EH (cell line): Measurements from ENCODE around the gene RAD51B.

Source experiments
- DNase-seq: peaks from one replicate; pipeline ENCODE4 v3.0.0-alpha.2; 2015; ENCODE audit warnings: low read depth

The RAD51B gene

DNA sequence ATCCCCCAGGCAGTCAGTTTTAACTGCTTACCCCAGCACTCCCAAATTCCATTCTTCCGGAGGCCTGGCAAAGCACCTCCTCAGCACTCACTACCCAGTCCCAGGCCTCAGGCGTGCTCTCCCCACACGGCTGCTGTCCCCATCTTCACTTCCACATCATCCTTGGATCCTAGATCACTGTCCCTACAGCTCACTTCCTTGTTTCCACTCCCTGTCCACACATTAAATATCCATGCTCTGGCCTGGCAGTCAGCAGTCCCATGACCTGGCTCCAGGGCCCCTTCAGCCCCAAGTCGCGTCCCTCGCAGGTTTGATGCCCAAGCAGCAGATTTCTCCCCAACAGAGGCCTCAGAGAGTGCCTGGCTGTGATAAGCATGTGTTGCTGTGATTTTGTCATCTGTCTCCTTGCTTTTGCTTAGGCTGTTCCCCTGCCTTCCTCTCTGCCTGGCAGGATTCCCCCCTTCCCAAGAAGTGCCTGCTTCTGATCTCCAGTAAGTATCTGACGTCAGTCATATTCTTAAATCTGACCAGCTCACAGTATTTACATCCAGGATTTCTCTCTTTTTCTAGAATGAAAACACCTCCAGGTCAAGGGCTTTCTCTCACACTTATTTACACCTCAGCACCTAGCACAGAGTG lies 731.6 kb downstream of the RAD51B start:
- DNase-seq = no peak

DNA sequence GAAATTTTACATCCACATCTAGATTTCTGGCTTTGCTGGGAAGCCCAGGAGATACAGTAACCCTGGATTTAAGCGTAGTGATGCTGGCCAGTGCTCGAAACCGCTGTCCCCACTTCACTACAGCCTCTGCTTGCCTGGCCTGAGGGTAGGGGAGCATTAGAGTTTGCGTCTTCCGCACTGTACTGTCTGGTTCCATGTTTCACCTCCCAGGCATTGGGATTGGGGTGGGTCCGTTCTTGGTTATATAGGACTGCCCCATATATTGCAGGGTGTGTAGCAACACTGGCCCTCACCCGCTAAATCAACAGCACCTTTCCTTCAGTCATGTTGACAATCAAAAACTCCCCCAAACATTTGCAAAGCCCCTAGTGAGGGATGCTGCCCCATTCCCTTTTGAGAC lies 732.5 kb downstream of the RAD51B start:
- DNase-seq = no peak

DNA sequence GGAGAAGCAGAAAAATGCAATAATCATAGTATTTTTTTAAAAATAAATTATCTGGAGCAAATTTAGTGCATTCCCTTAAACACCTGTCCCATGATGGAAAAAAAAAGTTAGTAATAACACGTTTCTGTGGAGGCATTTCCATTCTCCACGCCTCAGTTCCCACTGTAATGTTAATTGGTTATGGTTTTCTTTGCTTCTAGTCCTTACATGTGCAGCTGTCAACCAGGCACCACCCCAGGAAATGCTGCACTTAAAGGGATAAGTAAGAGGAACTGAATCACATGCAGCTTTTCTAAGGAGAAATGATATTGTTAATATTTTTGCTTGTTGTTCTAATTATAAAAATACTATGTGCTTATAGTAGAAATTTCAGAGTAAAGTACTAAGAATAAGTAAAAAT lies 733.0 kb downstream of the RAD51B start:
- peak; percentile 47 for DNase-seq

DNA sequence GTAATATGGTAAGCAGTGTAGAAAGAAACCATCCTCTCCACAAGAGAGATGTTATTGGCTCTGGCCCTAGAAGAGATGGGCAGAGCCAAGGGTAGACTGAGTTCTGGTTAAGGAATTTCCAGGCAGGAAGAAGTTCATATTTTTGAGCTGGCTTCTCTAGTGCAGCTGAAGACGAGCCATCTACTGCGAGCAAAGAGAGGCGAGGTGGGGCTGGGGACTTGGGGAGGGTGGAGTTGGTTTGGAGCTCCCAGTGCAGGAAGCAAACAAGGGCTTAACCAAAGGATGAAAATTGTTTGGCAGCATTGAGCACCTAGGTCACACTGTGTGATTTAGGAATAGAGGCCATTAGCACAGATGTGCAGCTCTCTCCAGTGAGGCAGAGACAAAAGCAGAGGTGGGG lies 733.7 kb downstream of the RAD51B start:
- DNase-seq = no peak

DNA sequence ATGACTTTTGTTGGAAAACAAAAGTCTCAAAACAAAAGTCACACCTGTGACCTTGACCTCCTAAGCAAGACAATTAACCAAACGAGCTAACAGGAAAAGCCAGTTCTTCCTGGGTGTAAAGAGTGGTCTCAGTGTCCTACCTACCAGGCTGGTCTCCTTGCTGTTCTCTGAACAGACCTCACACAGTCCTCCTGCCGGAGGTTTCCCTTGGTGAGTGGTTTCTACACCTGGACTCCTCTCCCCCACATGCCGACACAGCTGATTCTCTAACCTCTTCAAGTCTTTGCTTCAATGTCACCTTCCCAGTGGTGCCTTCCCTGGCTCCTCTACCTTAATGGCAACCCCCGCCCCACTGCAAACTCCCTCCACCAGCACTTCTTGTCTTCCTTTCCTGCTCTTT lies 734.7 kb downstream of the RAD51B start:
- no peak for DNase-seq

DNA sequence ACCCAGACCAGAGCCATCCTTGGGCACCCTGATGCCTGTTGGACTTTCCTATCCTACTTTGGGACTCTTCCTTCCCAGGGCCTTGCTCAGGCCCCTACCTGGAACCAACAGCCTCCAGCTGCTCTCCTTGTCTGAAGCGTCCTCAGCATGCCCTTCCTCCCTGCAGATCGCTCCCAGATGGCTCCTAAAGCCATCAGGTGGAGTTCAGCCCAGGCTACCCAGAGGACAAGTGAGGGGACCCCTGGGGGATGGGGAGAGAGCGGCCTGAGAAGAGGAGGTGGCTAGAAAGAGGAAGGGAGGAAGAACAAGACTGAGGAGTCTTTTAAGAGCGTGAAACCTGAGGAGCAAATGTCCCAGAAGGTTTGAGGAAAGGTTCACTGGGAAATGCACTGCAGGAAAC lies 736.7 kb downstream of the RAD51B start:
- no peak for DNase-seq

DNA sequence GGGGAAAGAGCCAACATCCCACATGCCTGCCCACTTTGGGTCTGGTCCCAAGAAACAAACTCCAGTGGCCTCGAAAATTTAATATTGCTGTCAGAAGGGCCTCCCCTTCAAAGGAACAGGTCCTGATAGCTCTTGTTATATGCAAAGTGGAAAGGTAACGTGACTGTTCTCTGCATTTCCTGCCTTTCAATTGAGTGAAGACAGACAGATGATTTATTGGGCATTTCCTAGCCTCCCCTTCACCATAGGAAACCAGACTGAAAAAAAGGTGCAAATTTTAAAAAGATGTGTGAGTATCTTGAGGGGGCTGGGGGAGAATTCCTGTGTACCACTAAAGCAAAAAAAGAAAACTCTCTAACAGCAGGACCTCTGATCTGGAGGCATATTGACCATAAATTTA lies 738.1 kb downstream of the RAD51B start:
- DNase-seq = no peak

DNA sequence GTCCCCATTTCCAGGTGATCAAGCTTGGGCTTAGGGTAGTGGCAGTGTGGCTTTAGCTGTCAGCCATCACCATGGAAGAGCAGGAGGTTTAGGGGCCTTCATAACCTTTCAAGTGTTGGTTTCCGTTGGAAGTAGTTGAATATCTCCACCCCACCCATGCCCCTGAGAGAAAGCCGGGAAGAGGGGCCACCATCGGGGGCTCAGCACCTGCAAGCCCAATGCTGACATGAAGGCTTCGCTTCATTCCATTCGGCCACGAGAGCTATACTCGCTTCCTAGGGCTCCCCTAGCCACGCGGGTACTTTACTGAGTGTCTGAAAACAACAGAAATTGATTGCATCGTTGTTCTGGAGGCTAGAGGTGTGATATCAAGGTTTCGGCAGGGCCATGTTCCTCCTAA lies 738.5 kb downstream of the RAD51B start:
- no peak for DNase-seq

DNA sequence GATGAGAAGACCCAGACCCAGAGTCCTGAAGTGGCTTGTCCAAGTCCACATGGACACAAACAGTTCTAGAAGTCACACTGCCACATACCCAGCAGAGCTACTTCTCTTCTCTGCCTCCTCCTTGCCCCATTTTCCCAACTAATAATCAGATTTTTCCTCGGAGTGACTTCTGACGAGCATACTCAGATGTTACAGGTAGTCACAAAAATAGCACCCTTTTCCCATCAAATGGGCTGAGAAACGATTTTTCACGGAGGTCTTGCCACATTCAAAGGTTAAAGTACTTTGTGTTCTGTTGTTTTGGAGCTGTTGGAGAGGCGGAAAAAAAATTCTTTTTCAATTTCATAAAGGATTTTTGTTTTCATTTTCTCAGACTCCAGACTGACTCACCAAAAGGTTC lies 740.4 kb downstream of the RAD51B start:
- no peak for DNase-seq

DNA sequence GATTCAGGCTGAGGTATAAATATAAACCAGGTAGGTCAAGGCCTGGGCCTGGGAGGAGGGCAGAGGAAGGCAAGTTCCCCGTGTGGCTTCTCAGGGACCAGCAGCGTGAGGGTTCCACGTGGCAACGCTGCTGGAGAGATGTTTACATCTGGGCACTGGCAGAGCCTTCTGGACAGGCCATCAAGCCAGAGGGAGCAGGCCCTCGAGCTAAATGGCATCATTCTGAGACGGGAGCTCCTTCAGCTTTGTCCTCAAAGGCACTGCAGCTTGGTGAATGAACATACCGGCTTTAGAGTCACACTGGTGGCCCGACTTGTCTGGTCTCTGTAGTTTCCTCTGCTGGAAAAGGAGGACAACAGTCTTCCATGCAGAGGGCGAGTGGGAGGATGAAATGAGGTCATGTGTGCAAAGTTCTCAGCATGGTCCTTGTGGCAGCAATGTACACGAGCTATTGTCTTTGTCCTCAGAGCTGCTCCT lies 742.0 kb downstream of the RAD51B start:
- DNase-seq = no peak

DNA sequence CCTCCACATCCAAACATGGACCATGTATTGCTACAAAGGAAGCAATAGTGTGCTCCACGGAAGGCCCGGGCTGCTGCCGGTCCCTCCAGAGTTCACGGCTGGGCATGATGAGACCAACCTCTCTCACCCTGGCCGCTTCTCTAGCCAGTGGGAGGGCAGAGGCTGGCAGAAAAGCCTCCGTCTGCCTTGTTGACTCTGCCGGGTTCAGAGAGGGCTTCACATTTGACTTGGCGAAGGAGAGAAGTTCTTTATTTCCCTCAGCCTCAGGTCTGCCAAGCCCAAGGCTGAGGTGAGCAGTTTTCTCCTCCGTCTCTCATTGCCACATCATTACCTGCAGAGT lies 743.3 kb downstream of the RAD51B start:
- DNase-seq = no peak

DNA sequence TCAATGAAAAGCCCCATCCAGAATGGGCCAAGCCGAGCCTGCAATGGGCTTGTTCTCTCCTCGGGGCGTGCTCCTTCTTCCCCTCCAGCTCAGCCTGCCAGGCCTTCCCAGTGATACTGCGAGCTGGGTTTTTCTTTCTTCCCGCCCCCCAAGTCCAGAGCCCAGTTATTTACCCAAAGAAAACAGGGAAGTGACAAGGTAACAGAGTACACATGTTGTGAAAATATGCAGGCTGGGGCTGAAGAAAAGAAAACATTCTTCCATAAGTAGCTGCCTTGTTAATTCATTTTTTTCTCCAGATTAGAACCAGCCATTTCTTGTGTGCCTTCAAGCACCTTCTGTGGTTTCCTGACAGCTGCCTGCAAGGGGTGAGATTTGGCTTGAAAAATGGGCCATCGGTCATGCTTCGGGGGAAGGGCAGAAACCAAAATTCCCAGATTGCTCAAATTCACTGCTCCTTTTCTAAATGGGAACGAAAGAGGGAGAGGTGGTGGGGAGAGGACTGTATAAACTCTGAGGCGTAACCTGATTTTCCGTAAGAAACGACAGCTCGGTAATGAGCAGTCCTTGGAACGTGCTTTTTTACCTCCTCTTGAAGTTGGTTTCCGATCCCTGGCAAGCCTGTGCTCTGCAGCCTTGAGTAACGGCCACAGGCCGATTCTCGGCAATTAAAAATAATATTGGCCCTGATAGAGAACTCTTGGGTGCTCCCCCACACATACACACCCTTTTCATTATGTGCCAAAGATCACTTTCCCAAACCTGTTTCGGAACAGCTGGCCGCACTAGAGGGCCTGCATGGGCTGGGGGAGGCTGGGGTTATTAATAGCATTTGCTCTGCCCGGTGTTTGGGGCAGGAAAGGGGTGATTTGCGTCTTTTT lies 743.9 kb downstream of the RAD51B start:
- peak; percentile 78 for DNase-seq

DNA sequence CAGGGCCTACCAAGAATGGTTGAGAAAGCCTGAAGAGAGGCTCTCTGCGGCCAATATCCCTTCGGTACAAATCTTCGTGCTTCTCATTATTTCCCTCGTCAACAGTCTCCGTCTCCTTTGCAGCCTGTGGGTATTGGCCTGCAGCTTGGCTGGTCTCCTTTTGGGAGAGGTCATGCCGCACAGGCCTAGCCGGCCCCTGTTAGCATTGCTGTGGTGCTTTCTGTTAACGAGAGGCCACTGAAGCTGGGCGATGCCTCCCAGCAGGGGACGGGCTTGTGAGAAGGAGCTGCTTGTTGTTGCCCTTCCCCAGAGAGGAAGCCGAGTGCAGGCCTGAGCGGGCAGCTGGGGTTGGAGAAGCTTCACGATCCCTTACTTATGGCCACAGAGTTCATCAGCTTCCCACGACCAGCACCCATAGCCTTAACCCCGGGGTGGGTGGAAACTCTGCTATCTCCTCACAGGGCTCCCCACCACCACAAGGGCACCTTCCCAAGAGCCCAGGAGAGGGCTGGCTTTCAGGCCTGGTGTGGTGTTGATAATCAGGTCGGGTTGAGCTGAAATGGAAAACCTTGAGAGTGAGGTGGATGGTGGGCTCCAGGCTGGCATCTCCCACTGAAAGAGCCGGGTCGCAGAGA lies 744.7 kb downstream of the RAD51B start:
- DNase-seq = no peak

DNA sequence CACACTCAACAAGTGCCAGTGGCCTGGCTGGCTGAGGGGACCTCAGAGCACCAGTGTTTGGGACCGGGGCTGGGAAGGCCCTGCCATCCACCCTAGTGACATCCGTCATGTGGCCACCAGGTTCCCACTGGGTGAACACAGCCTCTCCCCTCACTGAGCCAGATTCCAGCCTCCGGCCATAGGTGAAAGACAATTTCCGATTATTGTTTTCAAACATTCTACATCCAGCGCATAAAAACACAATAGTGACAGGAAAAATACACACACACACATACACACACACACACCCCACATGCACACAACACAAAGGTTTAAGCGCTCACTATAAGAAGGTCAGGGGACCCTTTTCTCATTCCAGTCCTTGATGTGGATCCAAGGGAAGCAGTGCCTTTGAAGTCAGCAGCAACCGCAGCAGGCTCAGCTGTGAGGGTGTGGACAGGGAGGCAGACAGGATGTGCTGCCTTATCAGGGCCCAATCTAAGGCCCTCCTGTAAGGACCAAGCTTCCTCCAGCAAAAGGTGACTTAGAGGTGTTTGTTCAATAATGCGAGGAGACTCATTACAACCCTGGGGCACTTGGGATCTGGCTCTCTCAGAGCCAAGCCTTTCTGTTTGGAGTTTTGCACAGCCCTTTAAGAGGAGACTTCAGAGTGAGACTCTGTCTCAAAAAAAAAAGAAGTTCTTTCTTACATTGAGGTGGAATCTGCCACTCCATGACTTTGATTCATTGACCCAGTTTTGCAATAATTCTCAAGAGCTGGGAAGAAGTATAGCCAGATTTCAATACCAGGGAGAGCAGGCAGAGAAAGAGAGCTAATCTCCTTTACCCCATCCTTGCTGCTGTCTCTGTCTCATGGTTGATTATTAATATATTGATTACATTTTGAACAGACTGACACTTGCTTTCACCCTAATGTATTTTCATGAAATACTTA lies 745.5 kb downstream of the RAD51B start:
- DNase-seq = peak; percentile 42

DNA sequence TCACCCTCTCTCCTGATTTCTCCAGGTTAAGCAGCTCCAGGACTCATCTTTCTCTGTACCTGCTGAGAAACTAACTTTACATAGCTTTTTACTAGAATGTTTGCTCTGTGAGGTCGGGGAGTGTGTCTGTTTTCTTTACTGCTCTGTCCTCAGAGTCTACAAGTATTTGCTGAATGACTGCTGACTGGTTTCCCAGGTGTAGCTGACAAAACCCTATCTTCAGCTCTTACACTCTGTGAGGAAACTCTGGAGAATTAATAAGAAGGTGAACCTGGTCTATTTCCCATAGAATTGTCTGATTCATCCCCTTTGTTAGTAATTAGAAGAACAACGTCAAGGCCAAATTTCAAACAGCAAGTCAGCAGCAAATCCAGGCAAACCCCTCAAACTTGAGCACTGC lies 746.5 kb downstream of the RAD51B start:
- DNase-seq = no peak

DNA sequence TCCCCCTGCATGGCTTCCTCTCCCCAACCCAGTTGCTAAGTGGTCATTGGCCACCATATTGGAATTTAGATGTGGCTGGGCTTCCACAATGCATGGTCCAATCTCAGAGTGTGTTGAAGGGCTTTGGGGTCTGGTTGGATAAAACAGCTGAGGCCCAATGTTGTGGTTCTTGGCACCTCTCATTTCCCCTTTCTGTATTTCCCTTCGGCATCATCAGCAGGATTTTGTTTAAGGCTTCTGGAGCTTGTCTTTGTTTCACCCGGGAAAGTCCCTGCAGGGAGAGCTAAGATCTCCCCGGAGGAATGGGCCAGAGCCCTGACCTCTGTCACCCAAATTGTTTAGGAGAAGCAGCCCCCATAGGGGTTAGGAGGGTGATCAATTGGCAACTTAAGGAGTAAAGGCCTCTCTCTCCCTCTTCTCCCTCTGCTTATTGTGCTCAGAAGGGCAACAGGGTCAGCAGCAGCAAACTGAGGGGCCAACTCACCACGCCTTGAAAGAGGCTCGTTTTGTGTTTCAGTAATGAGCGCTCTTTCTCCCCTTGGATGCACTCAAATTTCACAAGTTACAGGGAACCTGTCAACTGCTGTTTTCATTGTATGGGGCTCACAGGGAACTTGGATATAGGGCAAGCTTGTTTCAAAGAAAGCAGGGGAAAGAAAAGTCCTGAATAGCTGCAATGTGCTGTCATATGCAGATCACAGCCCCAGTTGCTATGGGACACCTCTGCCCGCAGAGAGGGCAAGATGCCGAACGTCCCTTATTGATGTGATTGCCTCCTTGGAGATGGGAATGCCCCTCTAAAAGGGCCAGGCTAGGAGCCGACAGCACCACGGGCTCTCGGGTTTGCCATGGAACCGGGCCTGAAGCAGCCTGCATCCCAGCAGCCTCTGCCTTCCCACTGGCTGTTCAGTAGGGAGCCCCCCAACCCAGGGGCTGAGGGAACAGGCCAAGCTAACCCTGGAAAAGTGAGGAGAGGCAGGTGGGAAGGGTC lies 749.6 kb downstream of the RAD51B start:
- no peak for DNase-seq

DNA sequence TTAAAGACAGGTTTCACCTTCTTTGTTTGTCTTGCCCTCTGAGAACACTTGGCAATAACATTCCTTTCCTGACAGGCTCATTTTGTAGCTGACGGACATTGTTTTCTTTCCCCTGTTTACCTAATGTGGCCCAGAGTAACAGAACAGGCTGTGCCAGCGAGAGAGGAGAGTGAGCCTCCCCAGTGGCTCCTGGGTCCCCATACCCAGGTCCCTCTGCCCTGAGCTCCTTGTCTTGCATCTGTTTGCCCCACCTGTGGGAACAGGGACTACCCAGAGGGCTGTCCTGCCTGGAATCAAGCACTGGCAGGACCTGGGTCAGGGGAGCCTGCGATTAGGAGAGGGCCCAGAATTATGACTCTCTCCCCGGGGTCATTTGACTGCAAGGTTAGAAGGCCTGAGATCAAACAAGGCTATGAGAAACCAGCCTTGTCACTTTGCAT lies 750.4 kb downstream of the RAD51B start:
- DNase-seq = no peak

DNA sequence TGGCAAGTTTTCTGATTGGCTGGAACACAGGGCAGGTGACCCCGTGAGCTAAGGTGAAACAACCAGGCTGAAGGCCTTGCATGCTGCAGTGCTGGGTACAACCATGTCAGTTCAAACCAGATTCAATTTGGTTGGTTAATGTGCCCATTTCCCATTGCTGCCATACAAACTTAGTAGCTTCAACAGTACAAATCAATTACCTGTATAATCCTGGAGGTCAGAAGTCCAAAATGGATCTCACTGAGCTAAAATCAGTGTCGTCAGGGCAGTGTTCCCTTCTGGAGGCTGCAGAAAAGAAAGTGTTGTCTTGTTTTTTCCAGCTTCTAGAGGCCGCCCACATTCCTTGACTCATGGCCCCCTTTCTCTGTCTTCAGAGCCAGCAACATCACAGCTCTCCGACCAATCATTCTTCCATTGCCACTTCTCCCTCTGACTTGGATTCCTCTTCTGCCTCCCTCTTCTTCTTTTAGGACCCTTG lies 751.6 kb downstream of the RAD51B start:
- DNase-seq = no peak

DNA sequence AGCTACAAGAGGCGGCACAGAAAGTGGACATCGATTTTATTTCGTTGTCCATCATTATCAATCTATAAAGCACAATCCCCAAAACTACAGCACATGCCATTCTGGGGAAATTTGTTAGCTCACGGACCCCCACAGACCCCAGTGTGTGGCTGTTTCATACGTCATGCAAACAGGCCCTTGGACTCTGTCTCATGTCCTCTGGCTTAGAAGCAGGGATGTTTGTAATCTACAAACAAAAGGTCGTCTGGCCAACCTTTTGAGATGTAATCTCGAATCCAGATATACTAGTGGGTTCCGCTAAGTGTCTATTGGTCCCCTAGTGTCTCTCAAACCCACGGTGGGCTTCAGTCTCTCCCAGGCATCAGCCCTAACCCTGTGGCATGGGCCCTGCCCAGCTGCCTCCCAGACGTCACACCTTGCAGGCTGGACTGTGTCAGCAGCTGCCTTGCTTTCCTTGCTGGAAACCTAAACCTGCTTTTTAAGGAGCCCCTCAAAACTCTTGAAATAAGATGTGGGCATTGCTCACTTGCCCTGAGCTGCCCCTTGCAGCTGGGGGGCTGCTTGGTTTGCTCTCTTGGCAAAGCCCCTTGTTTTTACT lies 752.4 kb downstream of the RAD51B start:
- no peak for DNase-seq

DNA sequence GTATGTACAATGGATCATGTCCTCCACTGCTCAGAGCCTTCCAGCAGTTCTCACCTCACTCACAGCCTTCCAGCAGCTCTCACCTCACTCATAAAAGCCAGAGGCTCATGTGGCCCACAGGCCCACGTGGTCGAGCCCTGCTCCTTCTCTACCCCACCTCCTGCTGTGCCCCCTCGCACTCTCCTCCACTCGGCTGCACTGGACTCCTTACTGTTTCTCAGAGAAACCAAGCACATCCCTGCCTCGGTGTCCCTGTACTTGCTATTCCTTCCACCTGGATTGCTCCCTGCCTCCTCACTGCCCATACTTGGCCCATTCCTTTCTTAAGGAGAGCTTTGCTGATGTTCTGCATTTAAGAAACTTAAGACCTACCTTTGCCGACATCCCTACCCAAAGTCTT lies 753.5 kb downstream of the RAD51B start:
- no peak for DNase-seq
